Effector memory CD8-positive, alpha-beta T cell (primary cell): Measurements from ENCODE around the gene CLK3.

ENCODE experiments used
- ATAC-seq: fragments of 150-1000 bp; cut with Tn5 transposase; replicated peaks from 2 replicates; pipeline ENCODE4 v1.10.0; 2021; ENCODE audit warnings: mild to moderate bottlenecking, moderate library complexity
- DNase-seq, 3 experiments: peaks; one replicate each; pipeline ENCODE4 v3.0.0; 2021
- H3K27ac Mint-ChIP-seq, 2 donors: one replicate each; pipeline ENCODE4 v1.8.0; 2022; ENCODE audit warnings: mild to moderate bottlenecking in 2 of 2, mixed read lengths in 2 of 2, moderate library complexity in 2 of 2
- H3K27me3 Mint-ChIP-seq, 2 donors: one replicate each; pipeline ENCODE4 v1.8.0; 2022; ENCODE audit warnings: mixed read lengths in 2 of 2
- H3K36me3 Mint-ChIP-seq: one replicate; pipeline ENCODE4 v1.8.0; 2022; ENCODE audit warnings: mild to moderate bottlenecking, moderate library complexity, mixed read lengths; ENCODE audit not compliant: insufficient read depth
- H3K4me1 Mint-ChIP-seq, 2 donors: one replicate each; pipeline ENCODE4 v1.8.0; 2022; ENCODE audit warnings: low read depth in 2 of 2, mixed read lengths in 2 of 2
- H3K4me3 Mint-ChIP-seq, 2 donors: one replicate each; pipeline ENCODE4 v1.8.0; 2022; ENCODE audit warnings: mild to moderate bottlenecking in 2 of 2, mixed read lengths in 2 of 2, moderate library complexity in 2 of 2
- H3K9me3 Mint-ChIP-seq, 2 donors: one replicate each; pipeline ENCODE4 v1.8.0; 2022; ENCODE audit warnings: mixed read lengths in 2 of 2

The CLK3 gene

GRCh38 chr15:74667975-74668374, 52.3 kb downstream of the CLK3 start:
- Mint-ChIP-seq H3K9me3 (no peaks in the 10 kb centered on the region), H3K4me1 (peaks cover 6 to 19% of the 10 kb centered on the region in 2 donors), H3K4me3 (no peak overlapping the region), H3K36me3 (peaks cover 34% of the 10 kb centered on the region), H3K27me3 (no peaks in the 10 kb centered on the region), H3K27ac (peak overlapping the region in 1 of 2 donors; percentile 55)
- ATAC-seq (no peak), DNase-seq (no peak)

GRCh38 chr15:74669627-74670026, 54.0 kb downstream of the CLK3 start:
- DNase-seq (no peak), ATAC-seq (no peak)
- no peak overlapping the region for H3K4me3 Mint-ChIP-seq
- no peak overlapping the region for H3K27ac Mint-ChIP-seq
- peaks cover 4 to 19% of the 10 kb centered on the region in 2 donors for H3K4me1 Mint-ChIP-seq
- H3K27me3 Mint-ChIP-seq: no peaks in the 10 kb centered on the region
- peaks cover 48% of the 10 kb centered on the region for H3K36me3 Mint-ChIP-seq
- no peaks in the 10 kb centered on the region for H3K9me3 Mint-ChIP-seq

GRCh38 chr15:74674161-74674560, 58.5 kb downstream of the CLK3 start:
- Mint-ChIP-seq H3K9me3 (no peaks in the 10 kb centered on the region), H3K4me3 (no peak overlapping the region), H3K27ac (peak overlapping the region in 1 of 2 donors; percentile 45), H3K4me1 (peaks cover 5 to 9% of the 10 kb centered on the region in 2 donors), H3K27me3 (no peaks in the 10 kb centered on the region), H3K36me3 (peaks cover 40% of the 10 kb centered on the region)
- no peak for ATAC-seq
- no peak for DNase-seq

GRCh38 chr15:74676801-74677200, 61.2 kb downstream of the CLK3 start:
- H3K4me1 Mint-ChIP-seq: peaks cover 6 to 16% of the 10 kb centered on the region in 2 donors
- H3K27ac Mint-ChIP-seq: no peak overlapping the region
- H3K27me3 Mint-ChIP-seq: no peaks in the 10 kb centered on the region
- H3K4me3 Mint-ChIP-seq: no peak overlapping the region
- no peaks in the 10 kb centered on the region for H3K9me3 Mint-ChIP-seq
- H3K36me3 Mint-ChIP-seq: peaks cover 32% of the 10 kb centered on the region
- DNase-seq (no peak), ATAC-seq (no peak)
